Measurements from ENCODE around the gene ANKRD39. TPM values are rescaled to one million over a fixed set of nuclear protein-coding genes. Genes with fewer than 3 reads are reported as not detected.
A peak's percentile ranks its signal among the peaks of the same experiment; 100 is the strongest.

Gene ANKRD39
- total RNA-seq, 1 experiment from 2014 or later = 19.3 TPM

- TF ChIP-seq, protein P1, sequence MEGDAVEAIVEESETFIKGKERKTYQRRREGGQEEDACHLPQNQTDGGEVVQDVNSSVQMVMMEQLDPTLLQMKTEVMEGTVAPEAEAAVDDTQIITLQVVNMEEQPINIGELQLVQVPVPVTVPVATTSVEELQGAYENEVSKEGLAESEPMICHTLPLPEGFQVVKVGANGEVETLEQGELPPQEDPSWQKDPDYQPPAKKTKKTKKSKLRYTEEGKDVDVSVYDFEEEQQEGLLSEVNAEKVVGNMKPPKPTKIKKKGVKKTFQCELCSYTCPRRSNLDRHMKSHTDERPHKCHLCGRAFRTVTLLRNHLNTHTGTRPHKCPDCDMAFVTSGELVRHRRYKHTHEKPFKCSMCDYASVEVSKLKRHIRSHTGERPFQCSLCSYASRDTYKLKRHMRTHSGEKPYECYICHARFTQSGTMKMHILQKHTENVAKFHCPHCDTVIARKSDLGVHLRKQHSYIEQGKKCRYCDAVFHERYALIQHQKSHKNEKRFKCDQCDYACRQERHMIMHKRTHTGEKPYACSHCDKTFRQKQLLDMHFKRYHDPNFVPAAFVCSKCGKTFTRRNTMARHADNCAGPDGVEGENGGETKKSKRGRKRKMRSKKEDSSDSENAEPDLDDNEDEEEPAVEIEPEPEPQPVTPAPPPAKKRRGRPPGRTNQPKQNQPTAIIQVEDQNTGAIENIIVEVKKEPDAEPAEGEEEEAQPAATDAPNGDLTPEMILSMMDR (IDR thresholded peaks at IDR 0.05; ENCODE audit: insufficient read depth in 1 of 2, low read depth in 1 of 2, low read length in 1 of 2, severe bottlenecking in 1 of 2, unreplicated experiment in 1 of 2) = no peak
- ChIA-PET POLR2A (interaction anchor here (1.8 kb wide), 1 partner anchor 9 kb away, joined by 5 read pairs; the partner anchor contains the start of gene ANKRD39), CTCF (interaction anchor here (3.3 kb wide), 1 partner anchor 9 kb away, joined by 71 read pairs; the partner anchor contains the start of gene ANKRD39)
- H3K27ac Mint-ChIP-seq (ENCODE audit: unreplicated experiment) = peak overlapping the region; percentile 75
- BruUV-seq (replicated peaks) = no TSS peak
- no peaks in the 10 kb centered on the region for H3K4me1 Mint-ChIP-seq (ENCODE audit: low read depth, unreplicated experiment)
- H3K4me3 Mint-ChIP-seq (ENCODE audit: unreplicated experiment) = peak overlapping the region; percentile 78
- no peaks in the 10 kb centered on the region for H3K9me3 Mint-ChIP-seq (ENCODE audit: unreplicated experiment)
- H3K9me3 ChIP-seq = no peaks in the 10 kb centered on the region
- H3K27me3 ChIP-seq (replicated peaks; ENCODE audit: control insufficient read depth, insufficient read depth, low read length) = no peaks in the 10 kb centered on the region
- H3K4me1 ChIP-seq = peaks cover 8% of the 10 kb centered on the region
- H3K36me3 ChIP-seq (ENCODE audit: control insufficient read depth, insufficient read depth, low read length) = peaks cover 7% of the 10 kb centered on the region
- no peaks in the 10 kb centered on the region for H3K27me3 Mint-ChIP-seq (ENCODE audit: insufficient read depth, unreplicated experiment)
- H3K4me3 ChIP-seq (ENCODE audit: low read depth, low read length) = peak overlapping the region; percentile 95
- intact Hi-C loops (cut with micrococcal nuclease; ENCODE audit: unreplicated experiment) = no loop called here
- no peak for DNase-seq
- peaks cover 18% of the 10 kb centered on the region for H3K36me3 Mint-ChIP-seq (ENCODE audit: insufficient read depth, unreplicated experiment)
Measured at GRCh38 chr2:96866986-96867755, 9.4 kb upstream of the ANKRD39 start.

DNA sequence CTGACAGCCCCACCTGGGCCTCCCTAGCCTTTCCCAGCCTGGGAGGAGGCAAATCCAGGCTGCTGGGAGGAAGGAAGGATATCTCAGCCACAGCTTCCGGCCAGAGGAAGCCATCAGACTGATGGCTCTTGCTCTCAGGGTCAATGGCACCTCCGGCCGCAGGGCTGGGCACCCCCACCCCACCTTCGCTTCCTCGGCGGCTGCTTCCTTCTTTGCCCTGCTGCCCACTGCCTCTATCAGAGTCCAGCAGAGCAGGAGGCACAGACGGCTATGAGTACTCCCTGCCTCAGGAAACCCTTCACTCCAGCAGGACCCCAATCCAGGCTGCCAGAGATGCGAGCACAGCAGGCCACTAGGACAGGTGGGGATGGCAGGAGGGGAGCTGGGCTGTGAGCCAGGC is 8.8 kb upstream of the ANKRD39 start:
- no peaks in the 10 kb centered on the region for H3K27me3 ChIP-seq (replicated peaks; ENCODE audit: control insufficient read depth, insufficient read depth, low read length)
- no peaks in the 10 kb centered on the region for H3K4me1 Mint-ChIP-seq (ENCODE audit: low read depth, unreplicated experiment)
- CTCF ChIA-PET = interaction anchor here (3.3 kb wide), 1 partner anchor 9 kb away, joined by 71 read pairs; the partner anchor contains the start of gene ANKRD39
- H3K4me1 ChIP-seq = peaks cover 10% of the 10 kb centered on the region
- H3K9me3 ChIP-seq = no peaks in the 10 kb centered on the region
- POLR2A ChIA-PET = interaction anchor here (1.8 kb wide), 1 partner anchor 8 kb away, joined by 5 read pairs; the partner anchor contains the start of gene ANKRD39
- H3K36me3 ChIP-seq (ENCODE audit: control insufficient read depth, insufficient read depth, low read length) = peaks cover 7% of the 10 kb centered on the region
- no peak overlapping the region for H3K4me3 ChIP-seq (ENCODE audit: low read depth, low read length)
- BruUV-seq (replicated peaks) = no TSS peak
- TF ChIP-seq, protein P1 (IDR thresholded peaks at IDR 0.05; ENCODE audit: insufficient read depth in 1 of 2, low read depth in 1 of 2, low read length in 1 of 2, severe bottlenecking in 1 of 2, unreplicated experiment in 1 of 2) = no peak
- no peak overlapping the region for H3K27ac Mint-ChIP-seq (ENCODE audit: unreplicated experiment)
- no peak for DNase-seq
- intact Hi-C loops (cut with micrococcal nuclease; ENCODE audit: unreplicated experiment) = no loop called here
- H3K27me3 Mint-ChIP-seq (ENCODE audit: insufficient read depth, unreplicated experiment) = no peaks in the 10 kb centered on the region
- peaks cover 24% of the 10 kb centered on the region for H3K36me3 Mint-ChIP-seq (ENCODE audit: insufficient read depth, unreplicated experiment)
- peak overlapping the region; percentile 78 for H3K4me3 Mint-ChIP-seq (ENCODE audit: unreplicated experiment)
- no peaks in the 10 kb centered on the region for H3K9me3 Mint-ChIP-seq (ENCODE audit: unreplicated experiment)

GRCh38 chr2:96866149-96866548 is 8.3 kb upstream of the ANKRD39 start:
- Mint-ChIP-seq H3K4me1 (ENCODE audit: low read depth, unreplicated experiment) (no peaks in the 10 kb centered on the region), H3K9me3 (ENCODE audit: unreplicated experiment) (no peaks in the 10 kb centered on the region), H3K27me3 (ENCODE audit: insufficient read depth, unreplicated experiment) (no peaks in the 10 kb centered on the region), H3K36me3 (ENCODE audit: insufficient read depth, unreplicated experiment) (peaks cover 28% of the 10 kb centered on the region), H3K4me3 (ENCODE audit: unreplicated experiment) (no peak overlapping the region), H3K27ac (ENCODE audit: unreplicated experiment) (no peak overlapping the region)
- TF ChIP-seq, protein P1 (IDR thresholded peaks at IDR 0.05; ENCODE audit: insufficient read depth in 1 of 2, low read depth in 1 of 2, low read length in 1 of 2, severe bottlenecking in 1 of 2, unreplicated experiment in 1 of 2) = no peak
- Histone ChIP-seq H3K4me1 (peaks cover 10% of the 10 kb centered on the region), H3K4me3 (ENCODE audit: low read depth, low read length) (no peak overlapping the region), H3K27me3 (replicated peaks; ENCODE audit: control insufficient read depth, insufficient read depth, low read length) (no peaks in the 10 kb centered on the region), H3K36me3 (ENCODE audit: control insufficient read depth, insufficient read depth, low read length) (peaks cover 8% of the 10 kb centered on the region), H3K9me3 (no peaks in the 10 kb centered on the region)
- no TSS peak for BruUV-seq (replicated peaks)
- DNase-seq = no peak
- intact Hi-C loops (cut with micrococcal nuclease; ENCODE audit: unreplicated experiment) = no loop called here
- POLR2A ChIA-PET = interaction anchor here (1.8 kb wide), 1 partner anchor 8 kb away, joined by 5 read pairs; the partner anchor contains the start of gene ANKRD39
- CTCF ChIA-PET = interaction anchor here (0.6 kb wide), 1 partner anchor 14 kb away, joined by 6 read pairs; no protein-coding TSS in a partner anchor
